ENCODE measurements around the gene NPB. TPM values are rescaled to one million over a fixed set of nuclear protein-coding genes. Genes with fewer than 3 reads are reported as not detected.
A peak's percentile ranks its signal among the peaks of the same experiment; 100 is the strongest.

NPB gene
- polyA plus RNA-seq (2012; ENCODE audit: insufficient read depth, insufficient read length): not detected

DNA sequence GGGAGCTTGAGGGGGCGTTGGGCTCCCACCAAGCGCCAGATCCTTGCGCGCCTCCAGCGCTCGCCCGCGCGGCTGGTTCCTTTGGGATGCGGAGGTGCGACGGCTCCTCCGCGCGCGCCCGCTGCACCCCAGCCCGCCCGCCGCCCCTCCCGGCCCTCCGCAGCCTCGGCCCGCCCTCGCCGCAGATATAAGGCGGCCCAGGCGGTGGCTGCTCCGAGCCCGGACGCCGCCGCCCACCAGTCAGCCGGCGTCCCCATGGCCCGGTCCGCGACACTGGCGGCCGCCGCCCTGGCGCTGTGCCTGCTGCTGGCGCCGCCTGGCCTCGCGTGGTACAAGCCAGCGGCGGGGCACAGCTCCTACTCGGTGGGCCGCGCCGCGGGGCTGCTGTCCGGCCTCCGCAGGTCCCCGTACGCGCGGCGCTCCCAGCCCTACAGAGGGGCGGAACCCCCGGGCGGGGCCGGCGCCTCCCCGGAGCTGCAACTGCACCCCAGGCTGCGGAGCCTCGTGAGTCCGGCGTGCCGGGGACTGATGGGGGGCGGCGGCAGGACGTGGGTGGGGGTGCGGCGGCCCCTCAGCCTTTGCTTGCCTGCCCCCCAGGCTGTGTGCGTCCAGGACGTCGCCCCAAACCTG lies at the start of gene NPB:
Gene NPB (plus strand): TSS at position 216 of the 630 bp plus-strand sequence. CDS start 40 bp downstream, at position 256.
- no peak for DNase-seq (ENCODE audit: low read depth, low spot score)
- no peak within 1 kb of the TSS for H3K4me3 ChIP-seq (ENCODE audit: low read length)

DNA sequence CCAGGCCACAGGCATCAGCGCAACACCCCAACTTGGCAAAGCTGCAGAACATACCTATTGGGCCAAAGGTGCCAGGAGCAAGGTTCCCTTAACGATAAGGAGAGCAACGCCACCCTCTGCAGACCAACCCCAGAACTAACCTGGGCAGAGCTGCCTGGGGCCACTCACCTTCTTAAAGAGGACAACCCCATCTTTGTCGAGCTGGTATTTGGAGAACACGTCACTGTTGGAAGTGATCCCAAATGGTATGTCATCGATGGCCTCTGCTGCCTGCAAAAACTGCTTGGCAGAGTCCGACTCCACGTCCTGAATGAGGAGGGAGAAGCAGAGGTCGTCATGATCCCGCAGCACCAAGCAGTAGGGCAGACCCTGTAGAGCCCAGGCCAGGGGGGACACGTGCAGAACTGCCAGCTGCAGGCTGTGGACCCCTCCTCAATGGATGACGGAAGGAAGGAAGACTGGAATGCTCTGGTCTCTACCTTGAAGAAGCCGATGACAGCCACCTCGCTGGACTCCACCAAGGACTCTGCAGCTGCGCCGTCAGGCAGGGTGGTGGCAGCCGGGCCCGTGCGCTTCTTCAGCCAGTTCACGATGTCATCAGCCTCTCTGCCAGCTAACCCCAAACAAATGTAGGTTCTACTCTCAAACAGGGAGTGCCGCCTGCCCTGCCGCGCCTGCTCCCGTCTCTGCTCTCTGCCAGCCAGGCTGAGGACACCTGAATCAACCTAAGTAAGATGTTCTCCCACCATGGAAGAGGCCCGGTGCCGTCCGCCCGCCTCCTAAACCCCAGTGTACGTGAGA lies 46.9 kb upstream of the NPB start:
- no peak overlapping the region for H3K4me3 ChIP-seq (ENCODE audit: low read length)
- DNase-seq (ENCODE audit: low read depth, low spot score): no peak

DNA sequence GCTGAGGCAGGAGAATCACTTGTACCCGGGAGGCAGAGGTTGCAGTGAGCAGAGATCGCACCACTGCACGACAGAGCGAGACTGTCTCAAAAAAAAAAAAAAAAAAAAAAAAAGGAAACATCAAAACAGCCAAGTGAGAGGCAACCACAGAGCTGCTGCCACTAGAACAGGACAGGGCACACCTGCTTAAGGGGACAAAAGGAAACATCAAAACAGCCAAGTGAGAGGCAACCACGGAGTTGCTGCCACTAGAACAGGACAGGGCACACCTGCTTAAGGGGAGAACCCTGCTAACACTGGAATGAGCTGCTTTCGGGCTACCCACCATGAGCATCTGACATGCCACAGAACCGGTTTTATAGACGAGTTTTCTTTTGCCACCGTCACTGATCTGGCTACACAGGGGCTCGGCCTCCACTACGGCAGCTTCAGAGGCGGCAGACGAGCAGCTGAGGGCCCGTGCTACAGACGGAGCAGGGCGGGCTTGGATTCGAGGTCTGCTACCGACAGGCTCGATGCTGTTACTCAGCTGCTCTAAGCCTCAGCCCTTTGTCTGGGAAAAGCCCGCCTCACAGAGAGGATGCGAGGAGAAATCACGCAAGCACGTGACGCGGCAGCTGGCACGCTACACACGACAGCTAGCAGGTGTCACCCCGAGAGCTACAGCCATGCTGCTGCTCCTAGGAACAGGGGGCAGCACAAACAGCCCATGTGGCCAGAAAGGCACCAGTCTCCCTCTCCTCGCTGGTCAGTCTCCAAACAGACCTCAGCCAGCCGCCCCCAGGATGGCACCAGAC lies 43.7 kb upstream of the NPB start:
- peak overlapping the region; percentile 61 for H3K4me3 ChIP-seq (ENCODE audit: low read length)
- DNase-seq (ENCODE audit: low read depth, low spot score): peak; percentile 54

DNA sequence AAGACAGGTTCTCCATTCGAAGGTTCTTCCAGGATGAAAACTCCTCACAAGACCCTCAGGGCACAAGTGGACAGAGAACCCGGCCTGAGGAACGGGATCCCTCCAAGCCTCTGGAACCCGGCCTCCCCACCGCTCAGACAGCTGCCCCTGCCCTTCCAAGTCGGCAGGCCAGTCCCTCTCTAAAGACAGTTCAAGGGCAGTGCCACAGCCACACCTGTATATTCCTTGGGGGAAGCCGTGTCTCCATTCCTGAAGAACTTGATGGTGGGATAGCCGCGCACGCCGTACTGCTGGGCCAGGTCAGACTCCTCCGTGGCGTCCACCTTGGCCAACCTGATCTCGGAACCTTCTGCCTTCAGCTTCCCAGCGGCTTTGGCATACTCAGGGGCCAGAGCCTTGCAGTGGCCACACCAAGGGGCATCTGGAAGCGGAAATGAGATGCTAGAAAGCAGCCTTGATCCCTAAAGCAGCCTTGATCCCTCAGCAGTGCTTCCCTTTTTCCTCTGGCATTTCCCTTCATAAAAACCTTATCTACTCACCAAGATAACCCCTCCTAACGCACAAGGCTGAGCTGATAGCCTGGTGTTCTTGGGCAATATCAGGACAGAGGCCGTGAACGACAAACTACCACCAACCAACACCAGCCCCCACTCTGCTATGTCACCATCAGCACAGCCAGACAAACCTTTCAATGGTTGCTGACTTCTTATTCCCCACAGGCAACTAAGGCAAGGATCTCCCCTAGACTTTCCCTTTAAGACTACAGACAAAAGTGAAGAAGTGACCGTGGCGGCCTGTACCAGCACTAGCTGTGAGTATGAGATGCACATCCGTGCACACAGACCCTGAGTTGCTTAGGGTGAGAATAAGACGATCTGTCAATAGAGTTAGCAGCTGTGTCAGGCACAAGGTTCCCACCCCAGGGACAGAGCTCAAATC lies 42.8 kb upstream of the NPB start:
- DNase-seq (ENCODE audit: low read depth, low spot score): no peak
- H3K4me3 ChIP-seq (ENCODE audit: low read length): peak overlapping the region; percentile 61

DNA sequence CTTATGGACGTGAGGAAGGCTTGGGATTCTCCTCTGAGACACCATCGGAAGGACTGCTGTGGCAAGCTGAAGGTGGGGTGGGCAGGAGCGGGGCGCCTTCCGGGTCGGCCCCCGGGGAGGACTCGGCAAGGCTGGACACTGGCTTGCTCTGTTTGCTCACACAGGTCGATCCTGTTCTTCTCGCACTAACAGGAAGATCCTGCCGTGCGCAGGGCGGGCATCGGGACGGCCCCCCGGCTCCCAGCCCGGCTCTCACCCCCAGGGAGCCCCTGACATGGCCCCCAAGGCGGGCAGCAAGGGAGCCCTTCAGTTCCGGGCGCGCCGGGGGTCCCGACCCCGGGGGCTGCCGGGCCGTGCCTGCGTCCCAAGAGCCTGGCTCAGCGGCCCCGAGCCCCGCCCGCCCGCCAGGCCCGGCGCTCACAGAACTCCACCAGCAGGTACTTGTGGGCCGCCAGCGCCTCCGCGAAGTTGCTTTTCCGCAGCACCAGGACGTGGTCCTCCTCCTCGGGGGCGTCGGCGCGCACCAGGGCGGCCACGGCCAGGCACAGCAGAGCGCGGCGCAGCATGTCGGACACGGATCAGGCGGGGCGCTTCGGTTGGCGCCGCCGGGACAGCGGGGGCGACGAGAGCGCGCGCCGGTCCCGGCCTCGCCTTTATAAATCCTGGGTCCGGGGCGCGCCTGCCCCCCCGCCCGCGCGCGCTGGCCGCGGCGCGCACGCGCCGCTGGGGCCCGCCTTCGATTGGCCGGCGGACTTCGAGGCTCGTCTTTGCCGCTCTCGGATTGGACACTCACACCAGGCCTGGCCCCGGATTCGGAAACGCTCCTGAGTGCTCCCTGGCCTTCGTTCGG lies 41.9 kb upstream of the NPB start, which contains the start of gene P4HB:
Gene P4HB (minus strand): TSS at position 630 of the 850 bp plus-strand sequence. CDS start 64 bp downstream, at position 566.
- peak within 1 kb of the TSS; percentile 75 for H3K4me3 ChIP-seq (ENCODE audit: low read length)
- no peak for DNase-seq (ENCODE audit: low read depth, low spot score)

DNA sequence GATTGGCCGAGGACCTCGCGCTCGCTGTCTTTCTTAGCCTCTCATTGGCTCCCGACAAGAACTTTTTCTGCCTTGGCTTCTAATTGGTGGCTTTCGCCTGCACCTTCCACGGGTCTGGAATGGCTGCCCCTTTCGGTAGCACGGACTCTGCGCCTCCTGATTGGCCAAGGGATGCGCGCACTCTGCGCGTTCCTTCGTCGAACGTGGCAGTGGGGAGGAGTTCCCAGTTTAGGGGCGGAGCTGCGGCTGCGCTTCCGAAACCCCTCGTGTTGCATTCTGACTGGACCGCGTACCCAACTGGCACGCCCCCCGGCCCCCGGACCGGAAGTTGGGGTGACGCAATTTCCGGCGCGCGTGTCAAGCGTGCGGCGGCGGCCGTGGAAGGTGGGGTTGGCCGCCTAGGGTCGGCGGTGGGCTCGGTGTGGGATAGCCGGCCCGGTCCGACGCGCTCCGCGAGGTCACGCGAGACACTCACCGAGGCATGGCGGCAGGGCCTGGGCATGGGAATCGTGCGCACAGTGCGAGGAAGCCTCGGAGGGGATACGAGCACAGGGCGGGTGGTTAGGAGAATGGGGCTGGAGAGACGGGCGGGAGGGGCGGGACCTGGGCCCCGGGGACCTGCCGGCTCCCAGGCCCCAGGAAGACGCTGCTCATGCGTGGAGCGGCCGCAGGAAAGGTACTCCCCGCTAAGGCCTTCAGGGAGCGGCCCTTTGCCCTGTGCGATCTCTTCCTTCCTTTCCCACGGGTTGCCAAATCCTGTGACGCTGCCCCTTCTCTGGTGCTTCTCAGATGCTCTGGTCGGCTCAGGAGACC lies 41.1 kb upstream of the NPB start:
- peak; percentile 100 for DNase-seq (ENCODE audit: low read depth, low spot score)
- H3K4me3 ChIP-seq (ENCODE audit: low read length): peak overlapping the region; percentile 75

DNA sequence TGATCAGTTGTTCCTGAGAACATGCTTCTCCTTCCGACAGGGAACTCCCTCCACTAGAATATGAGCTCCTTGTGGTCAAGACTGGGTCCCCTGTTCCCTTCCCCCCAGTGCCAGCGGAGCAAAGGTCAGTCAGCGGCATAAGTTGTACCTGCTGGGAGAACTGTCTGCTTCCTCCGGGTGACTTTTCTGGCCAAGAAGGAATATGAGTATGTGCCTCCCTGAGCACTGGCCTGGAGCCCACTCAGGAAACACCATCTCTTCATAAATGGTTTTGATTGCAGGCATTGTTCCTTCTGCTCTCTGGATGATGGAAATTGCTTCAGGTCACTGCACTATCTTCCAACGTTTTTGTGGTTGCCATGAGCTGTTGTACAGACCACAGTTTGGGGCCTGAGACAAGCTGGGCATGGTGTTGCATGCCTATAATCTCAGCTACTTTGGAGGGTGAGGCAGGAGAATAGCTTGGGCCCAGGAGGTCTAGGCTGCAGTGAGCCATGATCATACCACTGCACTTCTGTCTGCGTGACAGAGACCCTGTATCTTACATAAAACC lies 38.8 kb upstream of the NPB start:
- H3K4me3 ChIP-seq (ENCODE audit: low read length): no peak overlapping the region
- no peak for DNase-seq (ENCODE audit: low read depth, low spot score)

DNA sequence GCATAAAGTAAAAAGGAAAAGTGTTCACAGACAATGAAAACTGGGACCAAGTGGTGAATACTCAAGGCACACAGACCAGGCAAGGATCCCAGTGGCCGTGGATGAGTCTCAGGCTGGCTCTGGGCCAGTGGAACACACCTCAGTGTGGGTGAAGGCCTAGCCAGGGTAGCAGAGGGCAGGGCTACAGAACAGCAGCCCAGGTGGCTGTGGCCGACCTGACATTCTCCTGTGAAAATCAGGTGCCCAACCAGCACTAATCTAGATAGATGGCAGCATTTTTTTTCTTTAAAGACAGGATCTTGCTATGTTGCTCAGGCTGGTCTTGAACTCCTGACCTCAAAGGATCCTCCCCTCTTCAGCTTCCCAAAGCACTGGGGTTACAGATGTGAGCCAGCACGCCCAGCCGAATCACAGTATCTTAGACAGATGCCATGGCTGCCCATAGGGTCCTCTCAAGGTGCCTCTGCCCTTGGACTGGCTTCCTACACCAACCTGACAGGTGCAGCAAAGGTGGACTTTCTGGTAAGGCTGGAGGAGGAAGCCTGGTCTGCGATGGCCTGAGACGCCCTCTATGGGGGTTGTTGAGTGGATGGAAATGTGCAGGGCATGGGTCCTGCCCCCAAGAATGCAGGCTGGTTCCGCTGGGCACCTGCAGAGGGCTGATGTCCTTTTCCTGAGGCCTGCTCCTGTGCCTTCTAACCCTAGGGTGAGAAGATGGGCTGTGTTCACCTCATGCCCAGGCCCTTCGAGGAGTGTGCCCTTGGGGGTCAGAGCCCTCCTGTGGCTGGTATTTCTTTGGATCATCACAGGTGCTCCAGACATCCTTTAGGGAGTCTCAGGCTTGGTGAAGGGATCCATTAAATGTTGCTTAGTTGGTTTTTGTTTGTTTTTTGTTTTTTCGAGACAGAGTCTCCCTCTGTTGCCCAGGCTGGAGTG lies 37.9 kb upstream of the NPB start:
- DNase-seq (ENCODE audit: low read depth, low spot score): no peak
- H3K4me3 ChIP-seq (ENCODE audit: low read length): no peak overlapping the region

DNA sequence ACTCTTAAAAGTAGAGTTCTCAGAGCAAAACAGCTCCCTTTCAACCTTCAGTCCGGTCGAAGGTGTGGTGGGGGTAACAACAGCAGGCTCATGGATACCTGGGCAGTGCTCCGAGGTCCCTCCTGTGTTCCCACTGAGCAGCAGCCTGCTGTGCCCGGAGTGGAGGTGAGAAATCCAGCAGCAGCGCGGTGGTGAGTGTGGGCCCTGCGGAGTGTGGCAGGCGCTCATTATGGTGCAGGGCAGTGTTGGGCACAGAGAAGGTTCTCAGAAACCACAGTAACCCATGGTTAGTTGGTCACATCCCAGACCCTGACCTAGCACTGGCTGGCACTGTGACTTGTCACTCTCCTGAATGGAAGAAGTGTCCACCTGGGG lies 36.7 kb upstream of the NPB start:
- no peak for DNase-seq (ENCODE audit: low read depth, low spot score)
- no peak overlapping the region for H3K4me3 ChIP-seq (ENCODE audit: low read length)

DNA sequence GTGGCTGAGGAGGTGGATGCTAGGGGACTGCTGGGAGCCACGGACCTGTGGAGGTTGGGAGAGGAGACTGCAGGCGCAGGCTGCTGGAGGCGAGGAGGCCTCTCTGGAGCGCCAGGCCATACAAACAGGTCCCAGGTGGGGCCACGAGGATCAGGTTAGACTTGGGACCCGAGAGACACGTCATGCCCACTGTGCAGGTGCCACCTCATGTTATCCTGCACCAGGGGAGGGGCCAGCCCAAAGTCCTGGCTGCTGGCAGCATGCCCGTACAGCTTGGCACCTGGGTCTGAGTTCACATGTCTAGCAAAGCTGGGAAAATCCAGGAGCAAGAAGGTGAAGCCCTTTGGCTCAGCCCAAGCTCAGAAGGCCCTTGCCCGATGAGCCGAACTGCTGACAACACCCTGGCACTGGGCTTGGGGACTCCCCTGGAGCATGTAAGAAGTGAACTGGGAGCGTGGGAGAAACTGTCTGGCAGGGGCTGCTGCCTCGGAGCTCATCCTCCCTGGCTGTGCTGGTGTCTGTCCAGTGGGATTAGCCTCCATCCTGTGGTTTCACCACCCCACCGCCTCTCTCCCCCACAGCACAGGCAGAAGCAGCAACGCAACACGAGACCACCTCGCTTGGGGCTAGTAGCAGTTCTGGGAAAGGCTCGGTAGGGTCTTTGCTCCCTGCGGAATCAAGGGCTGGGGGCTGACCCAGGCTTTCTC lies 36.2 kb upstream of the NPB start:
- no peak overlapping the region for H3K4me3 ChIP-seq (ENCODE audit: low read length)
- DNase-seq (ENCODE audit: low read depth, low spot score): no peak

DNA sequence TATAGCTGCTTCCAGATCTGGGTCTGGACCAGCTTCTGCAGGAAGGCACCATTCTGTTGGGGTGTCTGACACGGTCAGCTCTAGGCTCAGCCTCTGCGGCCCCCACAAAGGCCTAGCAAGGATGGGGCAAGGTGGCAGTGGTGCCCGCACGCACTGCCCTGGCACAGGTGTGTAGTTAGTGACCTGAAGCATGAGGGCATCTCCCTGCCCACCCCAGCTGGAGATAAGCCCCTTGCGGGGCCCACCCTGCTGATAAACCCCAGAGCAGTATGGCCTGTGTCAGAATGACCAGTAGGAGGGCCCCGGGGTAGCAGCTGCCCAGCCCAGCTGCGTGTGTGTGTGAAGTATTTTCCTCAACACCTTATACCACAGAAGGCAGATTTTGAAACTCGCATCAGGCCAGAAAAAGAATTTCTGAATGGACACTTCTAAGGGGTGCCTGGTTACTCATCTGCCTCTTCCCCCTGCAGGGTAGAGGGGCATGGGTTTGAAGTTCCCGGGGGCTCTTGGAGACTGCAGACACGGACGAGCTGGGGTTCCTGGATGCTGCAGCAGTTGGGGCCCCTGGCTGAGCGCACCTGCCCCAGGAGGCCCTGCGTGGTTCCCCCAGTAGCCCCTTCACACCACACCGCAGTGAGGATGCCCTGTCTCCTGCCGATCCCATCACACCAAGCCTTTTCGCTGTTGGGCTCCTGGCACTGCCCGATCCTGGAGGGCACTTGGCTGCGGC lies 35.4 kb upstream of the NPB start:
- no peak for DNase-seq (ENCODE audit: low read depth, low spot score)
- H3K4me3 ChIP-seq (ENCODE audit: low read length): no peak overlapping the region

DNA sequence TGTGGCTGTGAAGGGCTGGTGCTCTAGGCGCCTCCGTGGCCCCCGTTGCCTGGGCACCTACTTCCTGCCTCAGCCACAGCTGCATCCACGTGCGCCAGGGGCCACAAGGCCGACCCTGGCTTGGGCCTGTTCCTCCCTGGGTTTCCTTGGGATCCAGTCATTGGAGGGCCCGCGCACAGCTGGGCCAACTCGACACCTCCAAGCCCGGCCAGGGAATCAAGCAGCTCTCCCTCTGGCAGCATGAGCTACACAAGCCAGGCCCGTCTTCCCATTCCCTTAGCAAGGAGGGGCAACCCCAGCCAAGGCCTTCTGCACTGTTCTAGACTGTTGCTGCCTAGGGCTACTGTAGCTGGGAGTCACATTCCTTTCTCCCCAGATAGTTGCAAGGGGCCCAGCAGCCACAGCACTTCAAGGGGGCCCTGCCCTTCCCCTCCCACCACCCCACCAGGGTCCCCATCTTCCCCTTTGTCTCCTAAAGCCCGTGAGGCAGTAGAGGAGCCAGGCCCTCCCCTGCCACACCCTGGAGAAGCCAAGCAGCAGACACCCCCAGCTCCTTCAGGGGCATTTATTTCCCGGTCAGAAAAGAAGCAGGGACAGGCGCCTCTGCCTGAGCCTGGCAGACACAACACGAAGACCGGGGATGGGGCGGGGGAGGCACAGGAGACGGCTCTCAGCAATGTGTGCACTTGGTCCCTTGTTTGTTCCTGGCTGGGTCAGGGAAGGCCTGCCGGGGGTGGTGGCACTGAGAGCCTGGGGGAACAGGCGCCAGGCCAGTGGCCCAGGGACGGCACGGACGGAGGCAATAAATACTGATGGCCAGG lies 34.7 kb upstream of the NPB start:
- H3K4me3 ChIP-seq (ENCODE audit: low read length): no peak overlapping the region

DNA sequence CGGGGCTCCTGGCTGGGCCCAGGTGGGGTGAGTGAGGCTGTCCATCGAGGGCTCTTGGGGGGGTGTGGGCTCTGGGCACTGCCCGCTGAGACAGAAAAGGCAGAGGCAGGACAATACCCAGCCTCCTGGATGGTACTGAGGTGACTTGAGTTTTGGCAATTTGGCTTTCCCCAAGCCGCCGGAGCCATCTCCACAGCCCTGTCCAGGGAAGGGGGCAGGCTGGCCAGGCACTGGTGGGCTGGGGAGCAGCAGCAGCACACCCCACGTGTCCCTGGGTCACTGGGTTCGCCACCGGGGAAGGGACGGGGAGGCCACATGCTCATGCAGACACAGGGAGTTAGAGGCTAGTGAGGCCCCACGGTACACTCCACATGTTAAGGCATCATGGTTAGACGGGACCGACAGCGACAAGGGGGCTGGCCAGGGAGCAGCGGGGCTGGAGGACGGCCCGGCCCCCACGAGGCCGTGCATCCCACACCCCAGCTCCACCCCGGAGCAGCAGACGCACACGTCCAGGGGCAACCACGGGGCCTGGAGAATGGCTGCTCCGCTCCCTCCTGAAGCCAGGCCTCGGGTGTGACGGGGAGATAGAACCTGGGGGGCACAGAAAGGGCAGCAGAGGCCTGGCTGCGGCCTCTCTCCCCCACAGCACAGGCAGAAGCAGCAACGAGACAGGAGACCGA lies 33.9 kb upstream of the NPB start:
- DNase-seq (ENCODE audit: low read depth, low spot score): no peak
- H3K4me3 ChIP-seq (ENCODE audit: low read length): no peak overlapping the region

More for the DNA sequence above, 34.7 kb upstream of the NPB start:
- DNase-seq (ENCODE audit: low read depth, low spot score): no peak
